ENCODE measurements around the gene PROC. TPM values are rescaled to one million over a fixed set of nuclear protein-coding genes. Genes with fewer than 3 reads are reported as not detected.

The PROC gene
- total RNA-seq, 1 experiment from 2014 or later, result not detected

DNA sequence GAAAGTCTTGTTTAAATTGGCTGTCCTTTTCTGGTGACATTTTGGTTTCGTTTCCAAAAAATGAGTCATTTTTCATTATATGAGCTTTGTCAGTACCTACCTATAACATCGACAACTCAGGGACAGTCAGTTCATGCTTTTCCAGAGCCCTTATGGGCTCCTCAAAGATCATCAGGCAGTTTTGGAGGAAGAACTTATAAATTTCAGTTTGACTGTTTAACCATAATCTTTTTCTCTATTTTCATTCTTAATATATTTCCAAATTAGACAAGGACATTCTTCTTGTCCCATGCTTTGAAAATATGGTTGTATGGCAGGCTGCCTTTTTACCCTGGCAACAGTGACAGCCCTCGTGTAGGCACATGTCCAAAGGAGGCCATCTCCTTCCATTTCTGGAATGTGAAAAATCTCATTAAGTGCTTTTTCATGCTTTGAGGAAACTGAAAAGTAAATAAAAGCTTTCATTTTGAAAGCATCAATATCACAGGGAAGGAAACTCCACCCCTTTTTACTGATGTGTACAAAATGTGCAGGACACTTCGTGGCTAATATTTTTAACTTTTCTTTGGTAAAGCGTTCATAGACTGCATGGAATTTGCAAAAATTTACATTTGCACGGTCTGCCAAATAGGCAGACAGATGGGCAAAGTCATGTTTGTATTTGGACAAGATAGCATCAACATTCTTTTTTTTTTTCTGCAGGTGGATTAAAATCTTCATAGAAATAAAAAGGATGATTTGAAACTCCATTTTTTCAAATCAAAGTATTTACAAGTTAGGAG, 7.2 kb upstream of the PROC start:
- ChIA-PET RAD21 (ENCODE audit: low non-redundant PET in 1 of 2, low total read pairs in 2 of 2, uncharacterized antibody in 2 of 2, unreplicated experiment in 2 of 2) (no interaction called here), POLR2A (no interaction called here), CTCF (no interaction called here)
- Histone ChIP-seq H3K27ac (ENCODE audit: low read depth, low read length) (no peak overlapping the region), H3K79me2 (ENCODE audit: insufficient read depth, low read length) (no peaks in the 10 kb centered on the region), H4K20me1 (ENCODE audit: insufficient read depth) (no peaks in the 10 kb centered on the region), H3K4me2 (ENCODE audit: low read length) (no peak overlapping the region; the same call in 1 of the 2 replicates), H3K9ac (ENCODE audit: low read length) (no peak overlapping the region), H3K27me3 (ENCODE audit: insufficient read depth, low read length) (peaks cover 14% of the 10 kb centered on the region; the same call in 1 of the 2 replicates), H3K9me3 (ENCODE audit: control insufficient read depth in 1 of 2, insufficient read depth in 1 of 2, low read depth in 1 of 2, low read length in 2 of 2) (no peaks in the 10 kb centered on the region), H3K4me3 (replicated peaks in 1 of 2; ENCODE audit: low read depth in 1 of 2, low read length in 2 of 2) (no peak overlapping the region), H3K9me2 (ENCODE audit: insufficient read depth) (no peaks in the 10 kb centered on the region), H2AFZ (ENCODE audit: low read depth, low read length, poor library complexity, severe bottlenecking) (no peak overlapping the region), H3K36me3 (ENCODE audit: control insufficient read depth in 1 of 2, insufficient read depth in 2 of 2, low read length in 2 of 2) (no peaks in the 10 kb centered on the region), H3K4me1 (ENCODE audit: control insufficient read depth in 1 of 2, insufficient read depth in 2 of 2, low read length in 2 of 2) (peaks cover 31 to 41% of the 10 kb centered on the region in 2 experiments)
- DNase-seq (ENCODE audit: low read depth, low spot score) (no peak), ATAC-seq (no peak)
- TF ChIP-seq TCF7L2 (IDR thresholded peaks at IDR 0.05; ENCODE audit: borderline replicate concordance, extremely low read depth, insufficient read depth, insufficient read length) (no peak), SIN3A (IDR thresholded peaks at IDR 0.05; ENCODE audit: low read depth) (no peak), POLR2AphosphoS5 (IDR thresholded peaks at IDR 0.05; ENCODE audit: low read depth, low read length) (no peak), RAD21 (IDR thresholded peaks at IDR 0.05; ENCODE audit: low read depth) (no peak), CBX3 (IDR thresholded peaks at IDR 0.05; ENCODE audit: low read depth) (no peak), EZH2 (IDR thresholded peaks at IDR 0.05) (no peak), ZNF274 (IDR thresholded peaks at IDR 0.05; ENCODE audit: low read depth, low read length) (no peak), ZFX (IDR thresholded peaks at IDR 0.05) (no peak), SP1 (IDR thresholded peaks at IDR 0.05; ENCODE audit: low read depth) (no peak), POLR2A (IDR thresholded peaks at IDR 0.05; ENCODE audit: borderline replicate concordance, extremely low read depth, insufficient read depth, insufficient read length) (no peak), YY1 (IDR thresholded peaks at IDR 0.05; ENCODE audit: extremely low read depth, insufficient replicate concordance, low read depth, low read length) (no peak), EGR1 (IDR thresholded peaks at IDR 0.05; ENCODE audit: low read depth) (no peak), EZH2phosphoT487 (IDR thresholded peaks at IDR 0.05; ENCODE audit: borderline replicate concordance) (no peak), JUND (IDR thresholded peaks at IDR 0.05) (no peak), ELF1 (IDR thresholded peaks at IDR 0.05; ENCODE audit: borderline replicate concordance, low read depth) (no peak), FOSL1 (IDR thresholded peaks at IDR 0.05; ENCODE audit: low read depth) (no peak), SRF (IDR thresholded peaks at IDR 0.05; ENCODE audit: low read depth) (no peak)
- TF ChIP-seq, protein P1, sequence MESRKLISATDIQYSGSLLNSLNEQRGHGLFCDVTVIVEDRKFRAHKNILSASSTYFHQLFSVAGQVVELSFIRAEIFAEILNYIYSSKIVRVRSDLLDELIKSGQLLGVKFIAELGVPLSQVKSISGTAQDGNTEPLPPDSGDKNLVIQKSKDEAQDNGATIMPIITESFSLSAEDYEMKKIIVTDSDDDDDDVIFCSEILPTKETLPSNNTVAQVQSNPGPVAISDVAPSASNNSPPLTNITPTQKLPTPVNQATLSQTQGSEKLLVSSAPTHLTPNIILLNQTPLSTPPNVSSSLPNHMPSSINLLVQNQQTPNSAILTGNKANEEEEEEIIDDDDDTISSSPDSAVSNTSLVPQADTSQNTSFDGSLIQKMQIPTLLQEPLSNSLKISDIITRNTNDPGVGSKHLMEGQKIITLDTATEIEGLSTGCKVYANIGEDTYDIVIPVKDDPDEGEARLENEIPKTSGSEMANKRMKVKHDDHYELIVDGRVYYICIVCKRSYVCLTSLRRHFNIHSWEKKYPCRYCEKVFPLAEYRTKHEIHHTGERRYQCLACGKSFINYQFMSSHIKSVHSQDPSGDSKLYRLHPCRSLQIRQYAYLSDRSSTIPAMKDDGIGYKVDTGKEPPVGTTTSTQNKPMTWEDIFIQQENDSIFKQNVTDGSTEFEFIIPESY (IDR thresholded peaks at IDR 0.05; ENCODE audit: extremely low read depth, insufficient replicate concordance, low read length), result no peak
- TF ChIP-seq, protein P2, sequence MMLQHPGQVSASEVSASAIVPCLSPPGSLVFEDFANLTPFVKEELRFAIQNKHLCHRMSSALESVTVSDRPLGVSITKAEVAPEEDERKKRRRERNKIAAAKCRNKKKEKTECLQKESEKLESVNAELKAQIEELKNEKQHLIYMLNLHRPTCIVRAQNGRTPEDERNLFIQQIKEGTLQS (IDR thresholded peaks at IDR 0.05), result no peak
- BruUV-seq (replicated peaks), result no TSS peak
- intact Hi-C loops (cut with micrococcal nuclease), result loop anchor here (5.0 kb wide), 1 partner anchor 54 kb away; no protein-coding TSS in a partner anchor

Measured in HCT116 (cell line).